HG03521 (cell line): ENCODE results near the gene ICA1.

ENCODE experiments used
- ATAC-seq: cut with Tn5 transposase; IDR thresholded peaks from one replicate; pipeline ENCODE4 v1.9.1; 2021; ENCODE audit warnings: mild to moderate bottlenecking, moderate library complexity; ENCODE audit not compliant: unreplicated experiment

ICA1 gene

GRCh38 chr7:8204339-8205030 lies 57.5 kb downstream of the ICA1 start:
- no peak for ATAC-seq

- no peak for ATAC-seq
Observed at GRCh38 chr7:8201846-8202441, 60.0 kb downstream of the ICA1 start.

GRCh38 chr7:8200717-8201116 lies 61.2 kb downstream of the ICA1 start:
- no peak for ATAC-seq

GRCh38 chr7:8200316-8200715 lies 61.7 kb downstream of the ICA1 start:
- ATAC-seq: no peak

- ATAC-seq: no peak
Observed at GRCh38 chr7:8197994-8198698, 63.8 kb downstream of the ICA1 start.

- no peak for ATAC-seq
Observed at GRCh38 chr7:8192897-8193296, 69.1 kb downstream of the ICA1 start.

- peak; percentile 75 for ATAC-seq
Observed at GRCh38 chr7:8190119-8190895, 71.7 kb downstream of the ICA1 start.

- ATAC-seq: no peak
Observed at GRCh38 chr7:8189625-8190024, 72.3 kb downstream of the ICA1 start.

- no peak for ATAC-seq
Observed at GRCh38 chr7:8185926-8186683, 75.9 kb downstream of the ICA1 start.

GRCh38 chr7:8184221-8184620 lies 77.7 kb downstream of the ICA1 start:
- ATAC-seq: no peak

GRCh38 chr7:8179486-8179885 lies 82.5 kb downstream of the ICA1 start:
- no peak for ATAC-seq

GRCh38 chr7:8178353-8178752 lies 83.6 kb downstream of the ICA1 start:
- no peak for ATAC-seq

- ATAC-seq: peak; percentile 55
Observed at GRCh38 chr7:8177109-8177933, 84.6 kb downstream of the ICA1 start.

GRCh38 chr7:8176370-8177081 lies 85.4 kb downstream of the ICA1 start:
- peak; percentile 67 for ATAC-seq

GRCh38 chr7:8175929-8176369 lies 86.0 kb downstream of the ICA1 start:
- ATAC-seq: peak; percentile 8

GRCh38 chr7:8172372-8173354 lies 89.3 kb downstream of the ICA1 start:
- ATAC-seq: no peak

GRCh38 chr7:8169171-8169570 lies 92.8 kb downstream of the ICA1 start:
- ATAC-seq: no peak

GRCh38 chr7:8168336-8168735 lies 93.6 kb downstream of the ICA1 start:
- no peak for ATAC-seq
